Neural progenitor cell (in vitro differentiated cells): ENCODE results near the gene STX11.

Experiments used
- EZH2 ChIP-seq: fragments of 200-600 bp; sonication (generic); IDR thresholded peaks from 2 replicates; pipeline ENCODE4 v1.6.1; 2017; ENCODE audit warnings: antibody characterized with exemption, mild to moderate bottlenecking, moderate library complexity
- TF ChIP-seq, protein P1 (sequence below): fragments of 200-600 bp; sonication (generic); IDR thresholded peaks from 2 replicates; pipeline ENCODE4 v1.5.1; 2017; ENCODE audit warnings: antibody characterized with exemption, mild to moderate bottlenecking

DNA sequence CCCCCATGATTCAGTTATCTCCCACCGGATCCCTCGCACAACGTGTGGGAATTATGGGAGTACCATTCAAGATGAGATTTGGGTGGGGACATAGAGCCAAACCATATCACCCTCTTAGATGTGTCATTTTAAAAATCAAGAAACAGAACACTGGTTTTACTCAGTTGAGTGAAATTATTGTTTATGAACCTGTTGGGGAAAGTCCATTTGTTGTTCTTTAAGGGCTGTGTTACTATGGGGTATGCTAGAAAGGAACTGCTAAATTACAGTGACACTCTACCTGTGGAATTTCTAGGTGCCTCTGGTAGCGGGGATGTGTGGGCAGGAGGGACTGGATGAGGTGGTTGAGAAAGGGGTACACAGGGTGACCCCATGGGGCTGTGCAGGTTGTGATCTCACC is 28.9 kb downstream of the STX11 start:
- TF ChIP-seq, protein P1, sequence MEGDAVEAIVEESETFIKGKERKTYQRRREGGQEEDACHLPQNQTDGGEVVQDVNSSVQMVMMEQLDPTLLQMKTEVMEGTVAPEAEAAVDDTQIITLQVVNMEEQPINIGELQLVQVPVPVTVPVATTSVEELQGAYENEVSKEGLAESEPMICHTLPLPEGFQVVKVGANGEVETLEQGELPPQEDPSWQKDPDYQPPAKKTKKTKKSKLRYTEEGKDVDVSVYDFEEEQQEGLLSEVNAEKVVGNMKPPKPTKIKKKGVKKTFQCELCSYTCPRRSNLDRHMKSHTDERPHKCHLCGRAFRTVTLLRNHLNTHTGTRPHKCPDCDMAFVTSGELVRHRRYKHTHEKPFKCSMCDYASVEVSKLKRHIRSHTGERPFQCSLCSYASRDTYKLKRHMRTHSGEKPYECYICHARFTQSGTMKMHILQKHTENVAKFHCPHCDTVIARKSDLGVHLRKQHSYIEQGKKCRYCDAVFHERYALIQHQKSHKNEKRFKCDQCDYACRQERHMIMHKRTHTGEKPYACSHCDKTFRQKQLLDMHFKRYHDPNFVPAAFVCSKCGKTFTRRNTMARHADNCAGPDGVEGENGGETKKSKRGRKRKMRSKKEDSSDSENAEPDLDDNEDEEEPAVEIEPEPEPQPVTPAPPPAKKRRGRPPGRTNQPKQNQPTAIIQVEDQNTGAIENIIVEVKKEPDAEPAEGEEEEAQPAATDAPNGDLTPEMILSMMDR: no peak
- TF ChIP-seq EZH2: no peak
